Kasumi-1 (cell line): ENCODE data around the gene MROH2B.

Experiments
- DNase-seq, 2 experiments: peaks; one replicate each; lab custom pipeline; 2025; lab: John Stamatoyannopoulos, UW

The MROH2B gene

DNA sequence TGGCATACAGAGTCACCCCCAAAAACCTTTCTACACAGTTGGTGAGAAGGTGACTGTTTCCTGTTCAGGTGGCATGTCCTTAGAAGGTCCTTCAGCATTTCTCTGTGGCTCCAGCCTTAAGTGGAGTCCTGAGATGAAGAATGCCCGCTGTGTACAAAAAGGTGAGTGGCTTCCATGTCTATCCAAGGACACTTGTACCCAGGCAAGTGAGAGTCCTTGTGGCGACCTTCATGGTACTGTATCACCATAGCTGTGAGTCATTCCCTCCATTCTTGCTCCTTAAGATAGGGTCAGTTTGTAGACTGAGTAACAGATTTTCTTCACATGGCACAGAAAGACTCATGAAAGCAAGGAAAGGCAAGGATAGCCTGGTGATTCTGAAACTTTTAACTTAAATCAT lies 98.7 kb downstream of the MROH2B start:
- no peak for DNase-seq

GRCh38 chr5:40962207-40962955 lies 108.8 kb downstream of the MROH2B start:
- no peak for DNase-seq

- no peak for DNase-seq
Observed at GRCh38 chr5:40960037-40960436, 111.1 kb downstream of the MROH2B start.

GRCh38 chr5:40958811-40959210 lies 112.3 kb downstream of the MROH2B start:
- DNase-seq: no peak

DNA sequence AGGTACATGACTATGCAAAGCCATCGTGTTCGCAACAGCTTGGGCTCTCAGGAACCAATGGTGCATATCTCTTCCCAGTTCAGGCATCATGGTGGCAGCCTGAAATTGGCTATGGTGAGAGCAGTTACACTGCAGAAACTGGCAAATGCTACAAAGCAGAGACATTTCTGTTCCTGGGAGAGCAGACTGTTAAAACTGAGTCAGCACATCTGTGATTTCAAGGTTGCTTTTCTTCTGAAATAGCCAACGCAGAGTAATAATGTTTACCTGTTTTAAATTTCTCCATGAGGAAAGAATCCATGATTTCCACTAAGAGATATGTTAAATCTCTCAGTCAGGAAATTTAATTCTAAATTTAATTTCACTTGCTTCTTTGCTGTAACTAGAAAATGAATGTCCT lies 114.1 kb downstream of the MROH2B start:
- no peak for DNase-seq

- DNase-seq: no peak
Observed at GRCh38 chr5:40955313-40955712, 115.8 kb downstream of the MROH2B start.
